ENCODE results near the gene PER1.
"Not testable (repeated sequence)": the region's sequence is repeated elsewhere in the genome, so short reads cannot be mapped to it uniquely, and the experiment has no call there.

PER1 gene

GRCh38 chr17:8118769-8119580 lies 33.2 kb downstream of the PER1 start:
- DNase-seq: peak; percentile 95

- peak; percentile 16 for DNase-seq
Observed at GRCh38 chr17:8117980-8118768, 34.0 kb downstream of the PER1 start, which contains the start of gene ALOXE3. Gene ALOXE3, minus strand, starts transcription at chr17:8118514. Its CDS starts 524 bp downstream, at chr17:8117990.

GRCh38 chr17:8117367-8117979 lies 34.7 kb downstream of the PER1 start:
- no peak for DNase-seq

GRCh38 chr17:8116776-8117175 lies 35.4 kb downstream of the PER1 start:
- DNase-seq: no peak

GRCh38 chr17:8110907-8111306 lies 41.3 kb downstream of the PER1 start:
- DNase-seq: no peak

GRCh38 chr17:8110456-8110804 lies 41.8 kb downstream of the PER1 start:
- DNase-seq: no peak

GRCh38 chr17:8109661-8110455 lies 42.3 kb downstream of the PER1 start:
- peak; percentile 51 for DNase-seq

GRCh38 chr17:8108972-8109660 lies 43.1 kb downstream of the PER1 start:
- DNase-seq: no peak

GRCh38 chr17:8106980-8107379 lies 45.2 kb downstream of the PER1 start:
- not testable (repeated sequence) for DNase-seq

GRCh38 chr17:8105957-8106398 lies 46.2 kb downstream of the PER1 start:
- no peak for DNase-seq

- DNase-seq: no peak
Observed at GRCh38 chr17:8104911-8105310, 47.3 kb downstream of the PER1 start.

- no peak for DNase-seq
Observed at GRCh38 chr17:8103549-8103948, 48.7 kb downstream of the PER1 start.

GRCh38 chr17:8101721-8102120 lies 50.5 kb downstream of the PER1 start:
- no peak for DNase-seq

GRCh38 chr17:8100763-8101162 lies 51.4 kb downstream of the PER1 start:
- no peak for DNase-seq

- DNase-seq: no peak
Observed at GRCh38 chr17:8100111-8100510, 52.1 kb downstream of the PER1 start.

- DNase-seq: no peak
Observed at GRCh38 chr17:8096541-8096940, 55.7 kb downstream of the PER1 start.

- DNase-seq: no peak
Observed at GRCh38 chr17:8095361-8095760, 56.8 kb downstream of the PER1 start.

GRCh38 chr17:8091033-8091687 lies 61.0 kb downstream of the PER1 start:
- DNase-seq: no peak

All from NCI-H1694 treated with DMSO at 0.1 percent for 48 hours (cell line).